GM21825 (cell line): Measurements from ENCODE around the gene ABHD12B.

Experiments used
- ATAC-seq: cut with Tn5 transposase; IDR thresholded peaks from one replicate; pipeline ENCODE4 v1.9.1; 2021; ENCODE audit warnings: mild to moderate bottlenecking, moderate library complexity; ENCODE audit not compliant: unreplicated experiment

ABHD12B gene, protein sequence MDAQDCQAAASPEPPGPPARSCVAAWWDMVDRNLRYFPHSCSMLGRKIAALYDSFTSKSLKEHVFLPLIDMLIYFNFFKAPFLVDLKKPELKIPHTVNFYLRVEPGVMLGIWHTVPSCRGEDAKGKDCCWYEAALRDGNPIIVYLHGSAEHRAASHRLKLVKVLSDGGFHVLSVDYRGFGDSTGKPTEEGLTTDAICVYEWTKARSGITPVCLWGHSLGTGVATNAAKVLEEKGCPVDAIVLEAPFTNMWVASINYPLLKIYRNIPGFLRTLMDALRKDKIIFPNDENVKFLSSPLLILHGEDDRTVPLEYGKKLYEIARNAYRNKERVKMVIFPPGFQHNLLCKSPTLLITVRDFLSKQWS

DNA sequence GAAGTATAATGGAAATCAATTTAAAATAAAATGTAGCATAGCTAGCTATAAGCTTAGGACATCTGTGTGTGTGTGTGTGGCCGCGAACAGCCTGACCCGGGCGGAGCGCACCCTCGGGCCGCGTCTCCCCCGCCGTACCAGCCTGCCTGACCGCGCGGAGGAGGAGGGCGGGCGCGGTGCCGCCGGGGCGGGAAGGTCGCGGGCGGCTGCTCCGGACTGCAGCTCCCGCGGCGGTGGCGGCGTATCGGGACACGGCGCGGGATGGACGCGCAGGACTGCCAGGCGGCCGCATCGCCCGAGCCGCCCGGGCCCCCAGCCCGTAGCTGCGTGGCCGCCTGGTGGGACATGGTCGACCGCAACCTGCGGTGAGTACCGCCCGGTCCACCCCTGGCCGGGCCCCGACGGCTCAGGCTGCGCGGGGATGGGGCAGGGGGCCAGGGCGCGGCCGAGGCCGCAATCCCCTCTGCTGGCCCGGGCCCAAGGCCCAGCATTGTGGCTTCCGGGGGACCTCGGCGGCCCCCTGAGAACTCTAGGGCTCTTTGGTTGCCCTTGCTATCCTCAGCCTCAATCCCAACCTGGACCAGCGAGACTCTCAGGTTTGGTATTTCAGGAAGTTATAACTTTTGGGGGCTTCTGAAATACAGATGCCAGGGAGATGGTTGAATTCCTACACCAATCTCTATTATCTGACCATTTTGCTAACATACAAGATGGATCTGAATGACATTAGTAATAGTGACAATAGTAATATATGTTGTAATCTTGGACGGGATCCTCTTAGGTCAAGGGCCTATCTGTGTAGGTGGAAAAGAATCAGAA, at the start of gene ABHD12B:
Gene ABHD12B (plus strand): TSS at position 140 of the 819 bp plus-strand sequence. CDS start 122 bp downstream, at position 262.
- ATAC-seq: no peak

DNA sequence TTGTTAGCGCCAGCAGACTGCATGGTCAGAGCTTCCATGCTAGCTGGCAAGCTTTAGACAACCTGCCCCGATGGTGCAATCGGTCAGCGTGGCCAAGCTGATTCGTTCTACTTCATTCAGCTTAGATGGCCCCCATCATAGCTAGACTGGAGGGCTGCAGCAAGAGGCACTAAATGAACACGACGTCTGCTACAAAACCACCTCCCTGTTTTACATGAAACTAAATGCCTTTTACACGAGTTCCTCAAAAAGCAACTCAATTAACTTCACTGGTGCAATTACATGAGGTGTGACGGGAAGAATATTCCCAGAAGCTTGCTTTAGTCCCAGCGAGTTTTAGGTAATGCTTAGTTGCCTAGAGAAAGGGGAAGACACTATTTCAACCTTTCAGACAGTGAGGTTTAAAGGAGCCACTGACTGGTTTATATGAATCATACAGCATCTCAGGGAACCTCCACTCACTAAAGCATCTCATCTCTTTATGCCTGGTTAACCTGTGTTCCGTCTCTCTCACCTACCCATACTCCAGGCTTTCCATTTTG, 49.3 kb upstream of the ABHD12B start:
- no peak for ATAC-seq

DNA sequence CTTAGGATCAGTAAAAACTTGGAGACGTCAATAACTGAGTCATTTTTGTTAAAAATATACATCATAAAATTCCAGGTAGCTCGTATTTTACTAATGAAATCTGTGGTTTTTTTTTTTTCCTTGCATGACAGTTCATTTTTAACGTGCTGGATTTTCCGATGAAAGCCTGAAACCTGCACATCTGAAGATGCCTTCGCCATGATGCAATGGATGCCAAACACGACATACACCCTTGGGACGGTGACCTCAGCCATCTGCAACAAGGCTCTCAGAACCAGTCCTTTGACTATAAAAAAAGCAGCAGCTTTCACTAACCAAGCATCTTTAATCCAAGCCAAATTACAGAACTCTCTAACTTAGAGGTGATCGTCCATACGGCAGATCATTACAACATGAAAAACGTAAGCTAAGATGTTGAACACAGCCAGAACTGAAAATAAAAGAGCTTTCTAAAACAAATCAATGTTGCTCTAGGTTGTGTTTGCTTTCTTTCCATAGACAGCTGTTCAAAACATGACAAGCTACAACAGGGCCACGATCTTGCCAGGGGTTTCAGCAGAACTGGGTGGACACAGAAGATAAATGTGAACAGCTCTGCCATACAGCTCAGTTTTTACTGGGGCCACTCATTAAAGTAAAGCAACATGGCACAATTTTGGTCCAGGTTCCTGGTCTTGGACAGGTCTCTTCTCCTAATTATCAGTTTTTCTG, 48.6 kb upstream of the ABHD12B start:
- ATAC-seq: peak; percentile 16

DNA sequence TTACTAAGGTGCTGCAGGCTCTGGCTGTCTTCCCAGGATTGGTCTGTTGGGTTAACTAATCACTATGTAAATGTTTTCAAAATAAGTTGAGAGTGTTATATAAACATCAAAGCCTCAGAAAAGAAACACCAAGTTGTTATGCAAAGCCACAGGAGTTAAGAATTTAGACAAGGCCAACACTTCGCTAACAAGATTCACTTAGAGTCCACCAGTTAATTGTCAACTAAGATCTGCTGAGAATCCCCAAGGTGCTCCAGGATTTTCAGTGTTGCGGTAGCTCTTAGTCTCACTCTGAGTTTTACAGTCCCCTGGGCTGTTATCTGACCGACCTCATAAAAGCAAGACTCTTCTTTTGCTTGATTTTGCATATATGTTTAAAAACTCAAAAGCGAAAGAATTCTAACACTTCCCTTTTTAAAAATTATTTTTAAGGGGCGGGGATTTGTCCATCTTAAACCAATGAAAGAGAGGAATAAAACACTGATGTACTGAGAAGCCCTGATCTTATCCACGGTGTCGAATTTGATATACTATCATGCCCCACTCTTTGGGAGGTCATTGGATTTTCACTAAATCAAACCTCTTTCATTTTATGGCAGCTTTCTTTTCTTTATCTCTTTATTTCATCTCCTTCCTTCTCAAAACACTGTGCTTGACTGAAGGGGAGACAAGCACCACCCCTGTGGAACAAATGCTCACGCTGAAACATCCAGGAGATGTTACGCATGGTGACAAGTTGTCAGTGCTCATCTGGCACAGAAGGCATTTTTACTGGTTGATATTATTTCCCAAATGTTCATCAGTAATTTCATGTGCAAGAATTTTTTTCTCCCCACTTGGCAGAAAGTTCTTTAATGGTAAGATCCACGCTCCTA, 47.9 kb upstream of the ABHD12B start:
- peak; percentile 66 for ATAC-seq

DNA sequence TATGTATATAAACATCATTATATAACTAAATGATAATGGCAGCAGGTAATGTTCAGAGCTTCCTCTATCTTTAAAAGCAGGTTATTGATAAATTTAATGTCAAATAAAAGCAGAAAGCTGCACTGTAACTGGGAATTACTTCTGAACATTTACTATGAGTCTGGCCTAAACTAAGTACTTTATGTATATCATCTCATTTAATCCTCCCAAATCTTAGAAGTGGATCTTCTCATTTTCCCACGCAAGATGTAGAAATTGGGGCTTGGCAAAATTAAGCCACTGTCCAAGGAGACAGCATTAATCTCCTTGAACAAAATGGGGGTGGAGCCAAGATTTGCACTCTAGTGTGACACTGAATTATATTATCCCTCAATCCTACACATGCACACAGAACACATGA, 46.5 kb upstream of the ABHD12B start:
- no peak for ATAC-seq

DNA sequence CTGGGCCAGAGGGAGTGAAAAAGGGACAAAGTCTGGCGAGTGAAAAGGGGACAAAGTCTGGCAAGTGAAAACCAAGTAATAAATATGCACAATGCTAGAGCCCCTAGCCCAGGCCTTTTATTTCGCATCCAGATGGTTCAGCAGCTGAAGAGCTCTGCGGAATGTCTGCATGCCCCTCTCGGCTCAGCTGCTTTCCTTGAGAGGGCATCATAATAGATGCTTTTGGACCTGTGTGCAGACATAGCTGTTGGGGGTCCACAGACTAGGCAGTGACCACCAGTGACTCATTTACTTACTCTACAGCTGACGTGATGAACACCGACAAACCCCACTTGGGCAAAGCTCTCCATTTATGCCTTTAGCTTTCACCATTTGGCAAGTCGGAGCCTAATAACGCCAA, 45.2 kb upstream of the ABHD12B start:
- no peak for ATAC-seq

DNA sequence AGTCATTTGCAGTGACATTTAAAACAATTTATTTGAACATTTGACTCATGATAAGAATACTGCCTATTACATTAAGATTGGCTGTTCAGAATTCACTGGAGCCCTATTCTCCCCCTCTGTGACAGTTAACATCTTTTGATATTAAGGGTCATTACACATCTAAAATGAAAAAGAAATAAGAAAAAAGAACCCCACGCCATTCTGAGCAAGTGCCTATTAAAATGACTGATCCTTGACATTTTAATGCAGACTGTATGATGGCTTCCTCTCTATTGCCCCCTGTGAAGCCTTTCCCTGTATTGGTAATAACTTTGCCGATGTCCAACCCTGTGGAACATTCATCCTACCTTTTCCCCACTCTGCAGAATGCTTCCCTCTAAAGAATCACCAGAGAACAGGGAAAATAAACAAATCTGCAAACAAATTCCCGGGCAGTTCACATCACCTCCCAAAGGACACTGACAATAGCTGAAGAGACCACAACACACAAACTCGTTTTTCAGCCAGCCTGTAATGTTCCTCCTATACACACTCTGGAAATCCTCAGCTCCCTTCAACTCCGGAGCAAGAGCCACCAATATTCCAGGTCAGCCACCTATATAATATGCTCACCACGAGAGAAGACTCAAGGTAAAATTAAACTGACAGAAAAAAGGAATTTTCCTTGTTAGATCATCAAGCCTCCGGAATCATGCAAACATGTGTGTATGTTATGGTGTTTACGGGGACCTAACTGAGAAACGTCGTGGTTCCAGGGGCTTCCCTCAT, 42.9 kb upstream of the ABHD12B start:
- no peak for ATAC-seq

DNA sequence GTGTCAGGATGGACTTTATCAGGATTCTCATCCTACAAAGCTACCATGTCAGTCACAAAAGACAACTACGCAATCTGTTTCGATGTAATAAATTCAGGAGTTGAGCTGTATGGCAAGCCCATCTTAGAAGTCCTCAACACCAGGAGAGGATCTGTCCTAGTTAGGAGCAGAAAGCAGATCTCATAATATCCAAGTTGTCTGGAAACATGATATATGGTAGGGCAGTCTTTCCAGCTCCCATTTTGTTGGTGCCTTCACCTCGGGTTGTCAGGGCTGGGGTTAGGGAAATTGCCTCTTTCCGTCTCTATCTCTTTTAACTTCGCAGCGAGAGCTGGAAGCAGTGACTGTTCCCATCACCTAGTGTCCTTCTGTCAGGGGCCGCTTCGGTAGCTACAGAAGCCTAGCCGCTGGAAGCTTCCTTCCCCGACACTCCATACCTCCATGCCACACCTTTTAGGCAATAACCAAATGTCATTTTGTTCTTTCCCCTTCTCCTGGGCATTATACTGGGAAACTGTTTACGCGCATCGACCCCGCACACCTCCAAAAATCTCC, 42.3 kb upstream of the ABHD12B start:
- ATAC-seq: no peak

DNA sequence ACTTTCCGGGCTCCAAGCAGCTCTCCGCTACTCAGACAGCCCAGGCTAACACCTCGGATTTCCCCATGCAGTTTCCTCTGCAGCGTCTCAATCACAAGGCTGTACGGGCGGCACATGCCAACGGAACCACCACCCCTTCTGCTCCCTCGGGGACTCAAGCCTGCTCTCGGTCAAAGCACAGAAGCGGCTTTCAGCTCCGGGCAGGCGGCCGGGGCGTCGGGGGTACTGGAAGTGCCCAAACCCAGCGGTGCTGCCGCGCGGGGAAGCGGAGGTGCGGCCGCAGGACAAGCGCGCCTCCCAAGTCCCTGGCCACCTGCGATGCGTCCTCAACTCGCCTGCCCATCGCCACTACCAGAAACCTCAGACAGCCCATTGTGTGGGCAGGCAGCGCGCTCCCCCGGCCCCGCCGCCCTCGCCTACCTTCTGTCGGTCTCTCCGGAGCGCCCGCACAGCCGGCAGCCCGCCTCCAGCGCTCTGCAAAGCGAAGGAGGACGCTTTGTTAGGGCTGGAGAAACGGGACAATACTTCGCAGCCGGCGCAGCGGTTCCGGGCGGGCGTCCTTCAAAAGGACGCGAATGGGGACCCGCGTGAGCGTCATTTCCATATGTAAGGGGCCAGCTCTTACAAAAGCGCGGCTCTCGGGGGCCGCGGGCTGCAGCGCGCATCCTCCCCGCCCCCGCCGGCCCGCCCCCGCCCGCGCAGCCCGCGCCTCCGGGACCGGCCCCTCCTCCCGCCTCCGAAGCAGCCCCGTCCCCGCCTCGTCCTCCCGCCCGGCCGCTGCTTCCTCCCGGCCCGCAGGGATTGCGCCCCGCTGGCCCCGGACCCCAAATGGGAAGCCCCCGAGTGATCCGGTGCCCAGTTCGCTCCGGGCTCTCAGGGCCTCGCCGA, 41.6 kb upstream of the ABHD12B start:
- ATAC-seq: peak; percentile 27

DNA sequence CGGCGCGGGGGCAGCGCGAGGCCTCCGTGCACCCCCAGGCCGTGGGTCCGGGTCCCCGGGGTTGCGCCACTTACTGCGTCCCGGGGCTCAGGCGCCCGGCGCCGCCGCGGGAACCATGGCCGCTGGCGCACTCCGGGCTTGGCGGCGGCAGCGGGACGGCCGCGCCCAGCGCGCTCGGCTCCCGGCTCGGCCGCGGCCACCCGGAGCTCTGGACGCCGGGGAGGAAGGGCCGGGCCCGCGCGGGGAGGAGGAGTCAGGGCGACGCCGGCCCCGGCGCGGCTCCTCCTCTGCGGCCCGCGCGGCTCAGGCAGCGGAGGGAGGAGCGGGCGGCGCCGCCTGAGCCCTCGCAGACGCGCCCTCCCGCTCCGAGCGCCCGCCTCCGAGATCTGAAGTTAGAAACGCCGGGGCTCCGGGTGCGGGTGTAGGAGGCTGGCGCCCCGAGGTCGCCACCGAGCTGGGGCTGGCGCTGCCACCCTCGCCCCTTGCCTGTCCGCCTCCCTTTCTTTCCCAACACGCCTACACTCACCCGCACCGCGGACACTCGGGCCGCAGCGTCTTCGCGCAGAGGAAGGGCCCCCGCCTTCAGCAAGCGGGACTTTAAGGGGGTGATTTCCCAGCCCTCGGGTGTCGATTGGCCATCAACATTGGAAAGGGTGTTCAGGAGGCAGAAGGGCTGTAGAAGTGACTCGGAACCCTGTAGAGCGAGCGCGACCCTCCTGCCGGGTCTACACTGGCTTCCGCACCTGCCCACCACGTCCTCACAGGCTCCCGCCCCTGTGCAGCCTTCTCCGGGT, 40.7 kb upstream of the ABHD12B start, which contains the start of gene NIN:
Gene NIN (minus strand): TSS at position 231 of the 794 bp plus-strand sequence. CDS start 9,106 bp downstream, outside the sequence.
- ATAC-seq: peak; percentile 68

DNA sequence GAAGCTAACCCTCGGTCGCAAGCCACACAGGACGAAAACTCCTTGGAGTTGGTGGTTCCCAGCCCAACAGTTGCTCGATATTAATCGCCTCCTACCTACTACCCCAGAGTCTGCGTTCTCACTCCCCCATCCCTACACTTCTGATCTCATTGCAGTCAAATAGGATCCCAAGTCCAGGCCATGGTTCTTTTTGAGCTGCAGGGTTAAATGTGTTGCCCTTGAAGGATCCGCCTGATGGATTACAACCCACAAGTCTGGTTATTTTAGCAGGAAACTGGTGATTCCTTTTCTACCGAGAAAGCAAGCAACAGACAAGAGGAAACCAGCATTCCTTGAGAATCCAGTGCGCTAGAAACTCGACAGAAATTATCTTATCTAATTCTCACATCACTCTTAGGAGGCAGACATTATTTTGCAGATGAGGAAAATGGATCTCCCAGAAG, 40.1 kb upstream of the ABHD12B start:
- no peak for ATAC-seq

DNA sequence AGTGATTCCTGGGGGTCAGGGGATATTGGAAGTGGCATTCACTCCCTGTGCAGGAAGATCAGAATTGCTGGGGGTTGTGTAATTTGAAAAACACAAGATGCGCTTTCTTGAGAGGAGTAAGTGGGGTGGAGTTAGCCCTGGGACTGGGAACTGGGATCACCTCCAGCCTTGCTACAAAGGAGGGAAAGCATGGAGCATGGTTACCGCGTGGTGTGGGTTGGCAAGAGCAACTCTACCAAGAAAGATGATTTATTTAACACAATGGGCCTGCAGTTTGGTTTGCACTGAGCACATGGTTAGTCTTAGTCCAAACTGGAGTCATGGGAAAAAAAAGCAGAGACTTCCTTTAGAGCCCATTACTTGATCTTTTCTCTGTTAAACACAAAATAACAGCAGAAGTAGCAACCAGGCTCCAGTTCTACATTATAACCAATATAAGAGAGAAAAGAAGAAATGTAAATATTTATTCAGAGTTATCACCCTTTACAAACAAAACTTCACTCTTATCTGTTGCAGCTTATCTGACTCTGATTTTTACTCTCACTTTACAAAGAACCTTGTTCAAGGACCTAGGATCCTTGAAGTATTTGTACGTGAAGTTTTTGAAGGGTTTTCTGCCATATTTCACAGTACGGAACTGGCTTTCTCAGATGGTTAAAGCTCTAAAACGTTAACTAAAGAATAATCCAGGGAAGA, 38.8 kb upstream of the ABHD12B start:
- no peak for ATAC-seq

DNA sequence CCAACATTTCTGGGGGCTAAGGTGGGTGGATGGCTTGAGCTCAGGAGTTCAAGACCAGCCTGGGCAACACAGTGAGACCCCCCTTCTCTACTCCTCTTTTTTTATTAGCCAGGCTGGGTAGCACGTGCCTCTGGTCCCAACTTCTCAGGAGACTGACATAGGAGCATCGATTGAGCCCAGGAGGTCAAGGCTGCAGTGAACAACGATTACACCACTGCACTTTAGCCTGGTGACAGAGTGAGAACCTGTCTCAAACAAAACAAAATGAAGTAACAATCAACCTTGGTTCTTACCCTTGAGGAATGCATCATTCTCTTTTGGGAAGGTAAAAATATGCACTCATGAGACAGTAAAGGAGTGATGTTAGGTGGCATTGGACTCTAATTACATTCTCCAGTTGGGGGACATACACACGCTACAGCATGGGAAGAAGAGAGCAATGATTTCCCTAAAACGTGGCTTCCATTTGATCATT, 37.0 kb upstream of the ABHD12B start:
- no peak for ATAC-seq

DNA sequence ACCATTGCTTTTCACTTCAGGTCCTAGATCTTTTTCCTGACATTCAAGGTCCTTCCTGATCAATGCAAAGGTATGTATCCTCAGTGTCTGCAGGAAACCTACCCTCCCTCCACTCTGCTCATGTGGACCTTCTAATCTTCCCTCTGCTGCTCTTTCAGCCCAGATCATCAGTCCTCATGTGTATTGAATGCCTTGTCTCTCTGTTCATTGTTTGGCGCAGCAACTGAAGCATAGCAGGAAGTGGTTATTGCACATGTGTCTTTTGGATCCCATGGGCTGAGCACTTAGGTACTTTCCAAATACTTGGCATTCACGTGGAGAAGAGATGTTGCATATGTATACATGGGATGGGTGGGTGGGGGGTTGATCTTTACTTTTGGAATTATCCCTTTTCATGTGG, 36.6 kb upstream of the ABHD12B start:
- peak; percentile 41 for ATAC-seq

DNA sequence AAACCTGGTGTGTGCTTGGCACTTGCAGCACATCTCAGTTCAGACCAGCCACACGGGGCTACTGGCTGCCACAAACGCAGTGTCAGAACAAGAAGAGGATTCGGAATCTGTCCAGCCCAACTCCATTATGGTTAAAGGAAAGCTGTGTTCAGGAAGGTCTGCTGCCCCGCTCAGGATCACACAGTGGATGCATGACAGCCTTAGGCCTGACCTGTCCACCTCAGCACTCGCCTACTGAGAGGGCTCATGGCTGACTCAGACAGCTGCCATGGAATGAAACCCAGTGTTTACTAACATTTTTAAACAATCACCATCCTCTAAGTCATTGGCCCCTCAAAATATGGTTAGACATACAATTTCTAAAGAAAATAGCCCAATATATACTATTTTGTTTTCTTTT, 35.3 kb upstream of the ABHD12B start:
- no peak for ATAC-seq

DNA sequence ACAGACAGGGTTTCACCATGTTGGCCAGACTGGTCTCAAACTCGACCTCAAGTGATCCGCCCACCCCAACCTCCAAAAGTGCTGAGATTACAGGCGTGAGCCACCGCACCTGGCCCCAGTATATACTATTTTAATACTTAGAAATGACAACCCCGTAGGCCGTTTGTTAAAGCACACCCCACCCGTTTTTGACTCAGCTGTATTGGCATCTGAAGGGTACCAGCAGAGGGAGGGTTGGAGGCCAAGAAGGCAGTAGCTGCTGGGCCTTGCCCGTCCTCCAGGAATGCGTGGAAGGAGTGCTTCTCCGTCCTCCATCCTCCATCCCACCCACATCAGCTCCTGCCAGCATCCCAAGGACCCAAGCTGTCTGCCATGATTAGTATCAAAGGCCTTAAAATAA, 34.6 kb upstream of the ABHD12B start:
- no peak for ATAC-seq
